Measurements from ENCODE around the gene SEC23A.

DNA sequence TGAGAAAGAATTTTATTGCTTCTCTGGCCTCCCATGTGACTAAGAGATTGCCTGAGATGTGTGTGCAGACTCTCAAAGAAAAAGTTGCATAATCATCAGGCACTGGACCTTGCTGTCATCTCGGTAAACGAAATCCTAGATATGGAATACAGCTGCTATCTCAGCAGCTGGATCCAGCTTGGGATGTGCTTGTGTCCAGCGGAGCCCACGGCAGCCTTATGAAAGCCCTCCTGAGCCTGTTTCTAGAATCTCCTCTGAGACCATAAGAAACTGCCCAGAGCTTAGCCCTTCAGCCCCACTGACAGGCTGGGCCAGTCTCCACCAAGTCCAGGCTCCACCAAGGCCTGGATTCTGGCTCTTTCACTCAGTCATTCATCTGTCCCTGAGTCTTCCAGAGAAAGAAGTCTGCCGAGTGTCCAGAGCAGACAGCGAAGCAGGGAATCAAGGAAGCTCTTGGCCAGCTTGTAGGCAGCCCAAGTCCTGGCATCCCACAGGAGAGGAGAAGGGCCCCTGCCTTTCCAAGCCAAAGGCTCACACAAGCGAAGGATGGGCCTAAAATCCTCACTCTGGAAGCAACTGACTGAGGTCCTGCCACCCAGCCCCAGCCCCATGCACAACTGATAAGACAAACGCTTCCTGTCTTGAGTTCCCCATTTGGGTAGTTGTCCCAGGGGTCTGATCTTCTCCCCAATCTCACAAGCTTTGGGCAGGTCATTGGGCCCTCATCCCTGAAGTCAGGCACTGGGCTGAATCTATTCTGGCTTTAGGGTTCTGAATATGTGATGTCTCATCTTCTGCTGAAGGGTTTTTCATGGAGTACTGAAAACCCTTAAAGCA, 97.8 kb downstream of the SEC23A start:
- TF ChIP-seq CTCF (IDR thresholded peaks at IDR 0.05) (no peak), EZH2 (IDR thresholded peaks at IDR 0.05) (no peak)
